ENCODE results near the gene COMMD2. TPM values are rescaled to one million over a fixed set of nuclear protein-coding genes. Genes with fewer than 3 reads are reported as not detected.

Gene COMMD2
- total RNA-seq, result 48.3 and 51.8 TPM in 2 replicates

GRCh38 chr3:149752051-149752787 is at the start of gene COMMD2:
Gene COMMD2 (minus strand): TSS chr3:149752489. CDS start chr3:149752444, 45 bp downstream.

DNA sequence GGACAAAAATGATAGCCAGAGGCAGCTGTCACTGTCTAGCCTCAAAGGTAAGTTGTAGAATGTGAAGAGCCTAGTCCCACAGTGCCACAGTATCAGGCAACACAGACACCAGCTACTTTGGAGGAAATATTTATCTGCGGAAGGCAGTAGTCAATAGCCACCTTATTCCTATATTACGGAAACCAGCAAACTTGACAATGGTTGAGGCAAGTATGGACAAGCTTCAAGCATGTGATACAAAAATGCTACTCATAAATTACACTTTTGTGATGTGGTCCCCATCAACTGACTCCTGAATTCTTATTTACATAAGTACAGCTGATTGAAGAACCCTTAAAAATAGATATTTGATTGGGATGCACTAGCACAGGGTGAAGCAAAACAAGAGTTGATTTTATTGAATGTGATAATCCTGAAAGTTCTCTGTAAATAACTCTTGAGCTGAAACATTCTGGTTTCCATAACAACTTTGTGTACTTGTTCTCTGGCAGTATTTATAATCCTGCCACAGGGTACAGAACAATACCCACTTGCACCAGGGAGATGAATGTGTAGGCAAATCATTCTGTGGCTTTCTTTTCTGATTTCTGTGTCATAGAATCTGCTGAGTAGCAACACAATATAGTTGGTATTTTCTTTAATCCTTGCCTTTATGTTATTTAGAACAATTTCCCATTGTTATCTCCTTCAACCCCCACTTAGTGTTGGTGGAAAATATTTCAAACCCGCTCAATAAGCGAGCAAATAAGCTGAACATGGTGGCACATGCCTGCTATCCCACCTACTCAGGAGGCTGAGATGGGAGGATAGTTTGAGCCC is 40.4 kb upstream of the COMMD2 start, which contains the start of gene ANKUB1:
Gene ANKUB1 (minus strand): TSS at position 103 of the 819 bp plus-strand sequence. CDS start 188 bp downstream, outside the sequence.

Small RNA genes within 50 kb of the gene (small RNA-seq; reads per million reads assigned to genes)
- gene RNU6-507P, result not detected

Other genes with a start within 250 kb of the COMMD2 start
- 307 and 362 TPM in 2 replicates for gene WWTR1, start 94.5 kb downstream of the COMMD2 start, total RNA-seq
- gene ANKUB1, start 40.1 kb upstream of the COMMD2 start, total RNA-seq, result not detected in 2 replicates
- 50.4 and 57.6 TPM in 2 replicates for gene RNF13, start 60.7 kb upstream of the COMMD2 start, total RNA-seq
- gene PFN2, start 218.4 kb upstream of the COMMD2 start, total RNA-seq, result 141 and 156 TPM in 2 replicates

Measured in thoracic aorta endothelial cell (primary cell).